ENCODE results near the gene RNF112.
"Not testable (repeated sequence)": the region's sequence is repeated elsewhere in the genome, so short reads cannot be mapped to it uniquely, and the experiment has no call there.

Gene RNF112

GRCh38 chr17:19456016-19456927, 45.2 kb downstream of the RNF112 start:
- no peak for FAIRE-seq

- FAIRE-seq, result no peak
Measured at GRCh38 chr17:19457046-19457445, 46.0 kb downstream of the RNF112 start.

- FAIRE-seq, result no peak
Measured at GRCh38 chr17:19457830-19458271, 46.8 kb downstream of the RNF112 start.

- not testable (repeated sequence) for FAIRE-seq
Measured at GRCh38 chr17:19458481-19458880, 47.4 kb downstream of the RNF112 start.

- not testable (repeated sequence) for FAIRE-seq
Measured at GRCh38 chr17:19459018-19459655, 48.1 kb downstream of the RNF112 start.

- no peak for FAIRE-seq
Measured at GRCh38 chr17:19460700-19461099, 49.7 kb downstream of the RNF112 start.

- FAIRE-seq, result no peak
Measured at GRCh38 chr17:19461116-19461515, 50.1 kb downstream of the RNF112 start.

GRCh38 chr17:19461681-19462080, 50.6 kb downstream of the RNF112 start:
- FAIRE-seq, result no peak

GRCh38 chr17:19462456-19463035, 51.5 kb downstream of the RNF112 start:
- not testable (repeated sequence) for FAIRE-seq

- FAIRE-seq, result no peak
Measured at GRCh38 chr17:19464031-19465026, 53.3 kb downstream of the RNF112 start.
